K562 (cell line): Measurements from ENCODE around the gene ERGIC3. TPM values are rescaled to one million over a fixed set of nuclear protein-coding genes. Genes with fewer than 3 reads are reported as not detected.

Source experiments
- CC2D1A ChIP-seq: fragments of 450-650 bp; IDR thresholded peaks from 2 replicates; pipeline ENCODE4 v1.6.1; 2017; ENCODE audit warnings: mild to moderate bottlenecking
- DPF2 ChIP-seq: fragments of 450-650 bp; IDR thresholded peaks from 2 replicates; pipeline ENCODE4 v1.6.1; 2016
- EHMT2 ChIP-seq: fragments of 450-650 bp; IDR thresholded peaks from 2 replicates; pipeline ENCODE4 v1.6.1; 2018; ENCODE audit warnings: antibody characterized with exemption
- FOXJ3 ChIP-seq: sonication (generic); formaldehyde crosslinking; IDR thresholded peaks from 2 replicates; pipeline ENCODE4 v1.4.0; 2020; ENCODE audit warnings: mild to moderate bottlenecking, missing genetic modification reagents
- FOXK2 ChIP-seq, 2 experiments: fragments of 450-650 bp; IDR thresholded peaks in 1 of 2; conservative IDR thresholded peaks in 1 of 2; 2 replicates each; pipeline ENCODE4 v1.6.1; 2016; ENCODE audit warnings: low read depth in 2 of 2, mild to moderate bottlenecking in 1 of 2
- JUNB ChIP-seq: fragments of 450-650 bp; formaldehyde crosslinking; conservative IDR thresholded peaks from 2 replicates; pipeline ENCODE4 v1.4.0; 2020; ENCODE audit warnings: mild to moderate bottlenecking
- KDM1A ChIP-seq, 2 experiments: fragments of 450-650 bp; IDR thresholded peaks; 2 replicates each; pipeline ENCODE4 v1.6.1; 2016; ENCODE audit warnings: mild to moderate bottlenecking in 2 of 2
- NFE2L1 ChIP-seq: fragments of 450-650 bp; IDR thresholded peaks from 2 replicates; pipeline ENCODE4 v1.6.1; 2016; ENCODE audit warnings: missing genetic modification characterization, low read depth, mild to moderate bottlenecking, missing compliant biosample characterization, moderate library complexity, borderline replicate concordance
- POLR3G ChIP-seq: IDR thresholded peaks from 2 replicates; pipeline ENCODE4 v1.6.1; 2011; ENCODE audit not compliant: insufficient read length, insufficient replicate concordance; ENCODE audit errors: extremely low read depth
- SIN3A ChIP-seq, 2 experiments: fragments of 150-350 bp in 1 of 2; IDR thresholded peaks; 2 replicates each; pipeline ENCODE4 v1.6.1; 2011 to 2016; ENCODE audit warnings: borderline replicate concordance in 2 of 2, low read depth in 2 of 2, low read length in 2 of 2, mild to moderate bottlenecking in 2 of 2, moderate library complexity in 2 of 2; ENCODE audit not compliant: control insufficient read depth in 1 of 2
- SLC30A9 ChIP-seq: fragments of 250-450 bp; sonication (Bioruptor Pico); IDR thresholded peaks from 2 replicates; pipeline ENCODE4 v1.8.0; 2022; ENCODE audit warnings: mild to moderate bottlenecking, moderate library complexity
- SMAD2 ChIP-seq: fragments of 150-350 bp; IDR thresholded peaks from 2 replicates; pipeline ENCODE4 v1.6.1; 2014; ENCODE audit warnings: low read depth, mild to moderate bottlenecking, low read length
- SMARCA4 ChIP-seq: fragments of 450-650 bp; IDR thresholded peaks from 2 replicates; pipeline ENCODE4 v1.6.1; 2016
- SMARCB1 ChIP-seq: IDR thresholded peaks from 2 replicates; pipeline ENCODE4 v1.6.1; 2011; ENCODE audit warnings: improper control_type of control experiment, low read depth; ENCODE audit not compliant: insufficient read length
- SP2 ChIP-seq: IDR thresholded peaks from 2 replicates; pipeline ENCODE4 v1.6.1; 2011; ENCODE audit warnings: mild to moderate bottlenecking, low read depth, low read length, moderate library complexity; ENCODE audit not compliant: poor library complexity, severe bottlenecking; ENCODE audit errors: extremely low read depth
- SRSF7 ChIP-seq: fragments of 200-400 bp; formaldehyde crosslinking; optimal IDR thresholded peaks from 2 replicates; pipeline ENCODE3; 2017; ENCODE audit warnings: mild to moderate bottlenecking, low read depth, low read length
- SUPT5H ChIP-seq: fragments of 450-650 bp; IDR thresholded peaks from 2 replicates; pipeline ENCODE4 v1.6.1; 2016
- ZEB2 ChIP-seq: fragments of 450-650 bp; IDR thresholded peaks from 2 replicates; pipeline ENCODE4 v1.6.1; 2016
- ZNF23 ChIP-seq: fragments of 250-450 bp; sonication (Bioruptor Pico); IDR thresholded peaks from 2 replicates; pipeline ENCODE4 v1.4.0; 2020; ENCODE audit warnings: mild to moderate bottlenecking
- ZNF586 ChIP-seq: fragments of 450-650 bp; formaldehyde crosslinking; conservative IDR thresholded peaks from 2 replicates; pipeline ENCODE4 v1.4.0; 2020; ENCODE audit warnings: mild to moderate bottlenecking, moderate library complexity
- ZNF589 ChIP-seq: fragments of 200-800 bp; sonication (Bioruptor generic); IDR thresholded peaks from 2 replicates; pipeline ENCODE4 v1.6.1; 2016; ENCODE audit warnings: low read depth, missing genetic modification characterization, missing compliant biosample characterization
- ZNF699 ChIP-seq: fragments of 250-450 bp; sonication (Bioruptor Pico); IDR thresholded peaks from 2 replicates; pipeline ENCODE4 v1.8.0; 2021; ENCODE audit warnings: mild to moderate bottlenecking, moderate library complexity; ENCODE audit not compliant: insufficient replicate concordance
- polyA plus RNA-seq, 8 experiments: library from polyadenylated mRNA; depleted of rRNA in 4 of 8; stranded (reverse) in 5 of 8; unstranded in 3 of 8; fragments of >200 nt; fragmentation: Nextera tagmentation in 2 of 8; fragmentation: Illumina TruSeq in 1 of 8; extraction: Ambion mirVana in 2 of 8; extraction: Trizol in 1 of 8; gene quantifications; 2 replicates each; pipeline versions ENCODE4 v1.2.1 to v1.2.3, GENCODE V29; 2011 to 2014; ENCODE audit warnings: inconsistent platforms in 1 of 8, missing spikeins in 1 of 8
- total RNA-seq, 7 experiments: library from RNA; depleted of rRNA in 6 of 7; stranded (reverse); fragments of >200 nt in 6 of 7; fragmentation: Illumina TruSeq in 2 of 7; extraction: Trizol in 2 of 7; gene quantifications; 2 replicates each; pipeline versions ENCODE4 v1.2.1 to v1.2.3, GENCODE V29; 2011 to 2021; ENCODE audit warnings: low replicate concordance in 1 of 7
- TF ChIP-seq, protein P1 (sequence below): fragments of 450-650 bp; IDR thresholded peaks from 2 replicates; pipeline ENCODE4 v1.6.1; 2017; ENCODE audit warnings: mild to moderate bottlenecking, moderate library complexity
- TF ChIP-seq, protein P2 (sequence below): fragments of 450-650 bp; formaldehyde crosslinking; IDR thresholded peaks from 2 replicates; pipeline ENCODE4 v1.4.0; 2022; ENCODE audit warnings: mild to moderate bottlenecking, moderate library complexity
- TF ChIP-seq, protein P3 (sequence below): sonication (generic); formaldehyde crosslinking; IDR thresholded peaks from 2 replicates; pipeline ENCODE4 v1.8.0; 2022; ENCODE audit warnings: missing genetic modification reagents, mild to moderate bottlenecking, borderline replicate concordance
- TF ChIP-seq, protein P4 (sequence below): sonication (generic); formaldehyde crosslinking; IDR thresholded peaks from 2 replicates; pipeline ENCODE4 v1.8.1; 2023; ENCODE audit warnings: mild to moderate bottlenecking, missing genetic modification reagents

The ERGIC3 gene
- total and polyA plus RNA-seq, 9 of the 15 experiments (the other 6 are each of a cell fraction or from before 2014, with no cell fraction given), result 121 to 278 (median 184) TPM

DNA sequence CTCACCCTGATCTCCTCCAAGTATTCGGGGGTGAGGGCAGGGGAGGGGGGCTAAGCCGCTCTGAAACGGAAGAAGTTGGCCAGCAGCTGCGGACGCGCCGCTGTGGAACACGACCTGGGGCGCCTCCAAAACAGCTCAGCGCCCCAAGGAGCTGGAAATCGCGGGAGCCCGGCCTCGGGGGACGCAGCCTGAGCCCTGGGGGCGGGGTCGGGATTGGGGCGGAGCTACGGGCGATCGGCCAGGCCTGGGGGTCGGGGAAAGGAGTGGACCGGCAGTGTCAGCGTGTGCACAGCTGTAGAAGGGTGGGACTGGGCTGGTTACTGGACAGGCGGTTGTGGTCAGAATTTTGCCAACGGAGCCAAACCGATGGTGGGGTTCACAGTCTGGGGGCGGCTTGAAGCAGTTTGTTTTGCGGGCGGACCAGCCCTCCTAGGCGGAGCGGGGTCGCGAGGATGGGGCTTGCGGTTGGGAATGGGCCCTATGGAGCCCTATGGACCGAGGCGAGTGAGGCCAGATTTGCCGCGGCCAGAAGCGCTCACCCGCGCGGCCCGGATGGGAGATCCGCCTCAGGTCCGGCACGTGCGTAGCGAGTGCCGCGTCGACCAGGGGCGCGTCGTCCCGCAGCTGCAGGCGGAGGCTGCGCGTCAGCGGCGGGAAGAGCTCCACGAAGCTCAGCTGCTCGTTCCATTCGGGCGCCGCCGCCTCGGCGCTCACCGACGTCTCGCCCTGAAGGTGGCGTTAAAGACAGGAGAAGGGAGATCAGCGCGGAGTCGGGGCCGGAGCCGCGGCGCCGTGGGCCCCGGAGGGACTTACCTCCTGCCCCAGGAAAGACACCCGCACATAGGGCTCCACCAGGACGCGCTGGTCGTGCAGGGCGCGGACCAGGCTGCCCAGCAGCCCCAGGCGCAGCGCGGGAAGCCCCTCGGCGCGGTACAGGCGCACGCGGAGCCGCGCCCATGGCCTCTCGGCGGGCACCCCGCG, 59.4 kb downstream of the ERGIC3 start (continued):
- TF ChIP-seq FOXJ3 (CRISPR knock-in tag), result no peak
- TF ChIP-seq SMARCA4, result no peak
- no peak for TF ChIP-seq ZEB2
- no peak for TF ChIP-seq SLC30A9 (CRISPR knock-in tag)
- no peak for TF ChIP-seq SUPT5H
- TF ChIP-seq EHMT2, result no peak
- no peak for TF ChIP-seq CC2D1A
- no peak for TF ChIP-seq ZNF586 (CRISPR knock-in tag)
- TF ChIP-seq NFE2L1 (tag), result no peak
- TF ChIP-seq SRSF7, result no peak
- no peak for TF ChIP-seq SMARCB1
- no peak for TF ChIP-seq ZNF699 (CRISPR knock-in tag)
- TF ChIP-seq KDM1A (IDR thresholded peaks at IDR 0.05), result no peak; a peak in 1 of 4 replicates
- TF ChIP-seq, protein P1, sequence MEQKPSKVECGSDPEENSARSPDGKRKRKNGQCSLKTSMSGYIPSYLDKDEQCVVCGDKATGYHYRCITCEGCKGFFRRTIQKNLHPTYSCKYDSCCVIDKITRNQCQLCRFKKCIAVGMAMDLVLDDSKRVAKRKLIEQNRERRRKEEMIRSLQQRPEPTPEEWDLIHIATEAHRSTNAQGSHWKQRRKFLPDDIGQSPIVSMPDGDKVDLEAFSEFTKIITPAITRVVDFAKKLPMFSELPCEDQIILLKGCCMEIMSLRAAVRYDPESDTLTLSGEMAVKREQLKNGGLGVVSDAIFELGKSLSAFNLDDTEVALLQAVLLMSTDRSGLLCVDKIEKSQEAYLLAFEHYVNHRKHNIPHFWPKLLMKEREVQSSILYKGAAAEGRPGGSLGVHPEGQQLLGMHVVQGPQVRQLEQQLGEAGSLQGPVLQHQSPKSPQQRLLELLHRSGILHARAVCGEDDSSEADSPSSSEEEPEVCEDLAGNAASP, result no peak
- no peak for TF ChIP-seq ZNF589 (CRISPR knock-in tag)
- TF ChIP-seq POLR3G, result no peak
- TF ChIP-seq ZNF23, result no peak
- TF ChIP-seq, protein P2, sequence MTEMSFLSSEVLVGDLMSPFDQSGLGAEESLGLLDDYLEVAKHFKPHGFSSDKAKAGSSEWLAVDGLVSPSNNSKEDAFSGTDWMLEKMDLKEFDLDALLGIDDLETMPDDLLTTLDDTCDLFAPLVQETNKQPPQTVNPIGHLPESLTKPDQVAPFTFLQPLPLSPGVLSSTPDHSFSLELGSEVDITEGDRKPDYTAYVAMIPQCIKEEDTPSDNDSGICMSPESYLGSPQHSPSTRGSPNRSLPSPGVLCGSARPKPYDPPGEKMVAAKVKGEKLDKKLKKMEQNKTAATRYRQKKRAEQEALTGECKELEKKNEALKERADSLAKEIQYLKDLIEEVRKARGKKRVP (CRISPR knock-in tag), result no peak
- TF ChIP-seq FOXK2 (conservative IDR thresholded peaks at IDR 0.05 in 1 of 2, IDR thresholded peaks at IDR 0.05 in 1 of 2; ENCODE audit: low read depth in 2 of 2), result no peak
- TF ChIP-seq JUNB, result no peak
- TF ChIP-seq, protein P3, sequence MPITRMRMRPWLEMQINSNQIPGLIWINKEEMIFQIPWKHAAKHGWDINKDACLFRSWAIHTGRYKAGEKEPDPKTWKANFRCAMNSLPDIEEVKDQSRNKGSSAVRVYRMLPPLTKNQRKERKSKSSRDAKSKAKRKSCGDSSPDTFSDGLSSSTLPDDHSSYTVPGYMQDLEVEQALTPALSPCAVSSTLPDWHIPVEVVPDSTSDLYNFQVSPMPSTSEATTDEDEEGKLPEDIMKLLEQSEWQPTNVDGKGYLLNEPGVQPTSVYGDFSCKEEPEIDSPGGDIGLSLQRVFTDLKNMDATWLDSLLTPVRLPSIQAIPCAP (CRISPR knock-in tag), result 0 out of 2 replicates have a peak, but pooled peaks have one; percentile 79
- 0 out of 2 replicates have a peak, but pooled peaks have one; percentile 15 for TF ChIP-seq DPF2
- TF ChIP-seq, protein P4, sequence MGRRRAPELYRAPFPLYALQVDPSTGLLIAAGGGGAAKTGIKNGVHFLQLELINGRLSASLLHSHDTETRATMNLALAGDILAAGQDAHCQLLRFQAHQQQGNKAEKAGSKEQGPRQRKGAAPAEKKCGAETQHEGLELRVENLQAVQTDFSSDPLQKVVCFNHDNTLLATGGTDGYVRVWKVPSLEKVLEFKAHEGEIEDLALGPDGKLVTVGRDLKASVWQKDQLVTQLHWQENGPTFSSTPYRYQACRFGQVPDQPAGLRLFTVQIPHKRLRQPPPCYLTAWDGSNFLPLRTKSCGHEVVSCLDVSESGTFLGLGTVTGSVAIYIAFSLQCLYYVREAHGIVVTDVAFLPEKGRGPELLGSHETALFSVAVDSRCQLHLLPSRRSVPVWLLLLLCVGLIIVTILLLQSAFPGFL, result no peak
- no peak for TF ChIP-seq SP2
- TF ChIP-seq SMAD2, result no peak
- TF ChIP-seq SIN3A (IDR thresholded peaks at IDR 0.05; ENCODE audit: borderline replicate concordance in 2 of 2, control insufficient read depth in 1 of 2, low read depth in 2 of 2, low read length in 2 of 2), result peak in 1 of 2 experiments; percentile 34; a peak in 1 of 4 replicates
